HepG2 (cell line): ENCODE results near the gene SLC4A9. TPM values are rescaled to one million over a fixed set of nuclear protein-coding genes. Genes with fewer than 3 reads are reported as not detected.
A peak's percentile ranks its signal among the peaks of the same experiment; 100 is the strongest.

Experiments
- FOXK1 ChIP-seq: sonication (generic); formaldehyde crosslinking; IDR thresholded peaks from 2 replicates; pipeline ENCODE4 v1.4.0; 2020; ENCODE audit warnings: low read depth, missing genetic modification reagents, borderline replicate concordance
- HNF1B ChIP-seq: sonication (generic); formaldehyde crosslinking; IDR thresholded peaks from 2 replicates; pipeline ENCODE4 v1.5.1; 2020; ENCODE audit warnings: mild to moderate bottlenecking, moderate library complexity, missing genetic modification reagents
- NR2F1 ChIP-seq, 2 experiments: fragments of 450-650 bp in 1 of 2; formaldehyde crosslinking in 1 of 2; IDR thresholded peaks; 2 replicates each; pipeline versions ENCODE4 v1.5.0 to v1.6.1; 2016 to 2020; ENCODE audit warnings: mild to moderate bottlenecking in 1 of 2, missing compliant biosample characterization in 1 of 2, missing genetic modification reagents in 1 of 2, moderate library complexity in 1 of 2
- RNF219 ChIP-seq: sonication (generic); formaldehyde crosslinking; IDR thresholded peaks from 2 replicates; pipeline ENCODE4 v1.5.0; 2020; ENCODE audit warnings: mild to moderate bottlenecking, missing genetic modification reagents
- SAP130 ChIP-seq: IDR thresholded peaks from 2 replicates; pipeline ENCODE4 v1.6.1; 2016; ENCODE audit warnings: low read depth
- TBL1XR1 ChIP-seq: fragments of 150-350 bp; IDR thresholded peaks from 2 replicates; pipeline ENCODE4 v1.6.1; 2014; ENCODE audit warnings: borderline replicate concordance, low read length; ENCODE audit not compliant: partially characterized antibody
- TBX3 ChIP-seq: fragments of 450-650 bp; IDR thresholded peaks from 2 replicates; pipeline ENCODE4 v1.6.1; 2017; ENCODE audit warnings: antibody characterized with exemption, mild to moderate bottlenecking, inconsistent platforms, borderline replicate concordance
- TERF1 ChIP-seq: sonication (generic); formaldehyde crosslinking; IDR thresholded peaks from 2 replicates; pipeline ENCODE4 v1.8.0; 2022; ENCODE audit warnings: mild to moderate bottlenecking, missing genetic modification reagents, moderate library complexity
- TFDP1 ChIP-seq: IDR thresholded peaks from 2 replicates; pipeline ENCODE4 v1.6.1; 2016; ENCODE audit warnings: missing compliant biosample characterization, missing genetic modification reagents, borderline replicate concordance
- USF2 ChIP-seq, 2 experiments: sonication (generic) in 1 of 2; formaldehyde crosslinking in 1 of 2; IDR thresholded peaks; 2 replicates each; pipeline versions ENCODE4 v1.5.1 to v1.6.1; 2011 to 2020; ENCODE audit warnings: borderline replicate concordance in 1 of 2, low read depth in 1 of 2, low read length in 1 of 2, mild to moderate bottlenecking in 1 of 2, missing genetic modification reagents in 1 of 2, moderate library complexity in 1 of 2
- ZBTB39 ChIP-seq: sonication (generic); formaldehyde crosslinking; IDR thresholded peaks from 2 replicates; pipeline ENCODE4 v1.5.0; 2020; ENCODE audit warnings: missing genetic modification reagents
- ZFP36L1 ChIP-seq: sonication (generic); formaldehyde crosslinking; IDR thresholded peaks from 2 replicates; pipeline ENCODE4 v1.8.0; 2022; ENCODE audit warnings: mild to moderate bottlenecking, missing genetic modification reagents, moderate library complexity
- ZFY ChIP-seq: sonication (generic); formaldehyde crosslinking; IDR thresholded peaks from 2 replicates; pipeline ENCODE4 v1.4.0; 2020; ENCODE audit warnings: missing genetic modification reagents
- ZNF317 ChIP-seq: sonication (generic); formaldehyde crosslinking; IDR thresholded peaks from 2 replicates; pipeline ENCODE4 v1.5.0; 2020; ENCODE audit warnings: mild to moderate bottlenecking, missing genetic modification reagents
- ZNF75D ChIP-seq: sonication (generic); formaldehyde crosslinking; IDR thresholded peaks from 2 replicates; pipeline ENCODE4 v1.8.1; 2023; ENCODE audit warnings: missing genetic modification reagents, mild to moderate bottlenecking, borderline replicate concordance
- ZNF777 ChIP-seq: sonication (generic); formaldehyde crosslinking; IDR thresholded peaks from 2 replicates; pipeline ENCODE4 v1.4.0; 2020; ENCODE audit warnings: missing genetic modification reagents
- polyA plus RNA-seq, 8 experiments: library from polyadenylated mRNA; depleted of rRNA in 3 of 8; stranded (reverse) in 7 of 8; unstranded in 1 of 8; fragments of >200 nt; fragmentation: Illumina TruSeq in 4 of 8; extraction: Trizol in 4 of 8; gene quantifications; 2 replicates each; pipeline versions ENCODE4 v1.2.1 to v1.2.3, GENCODE V29; 2011 to 2016; ENCODE audit warnings: low read depth in 4 of 8, missing spikeins in 1 of 8, mixed read lengths in 1 of 8; ENCODE audit not compliant: insufficient read depth in 1 of 8
- total RNA-seq, 5 experiments: library from RNA; depleted of rRNA; stranded (reverse); fragments of >200 nt; fragmentation: Illumina TruSeq; extraction: Trizol; gene quantifications; 2 replicates each; pipeline ENCODE4 v1.2.3, GENCODE V29; 2016; ENCODE audit warnings: low read depth in 1 of 5

The SLC4A9 gene
- total and polyA plus RNA-seq, 2 of the 13 experiments (the other 11 are each of a cell fraction or from before 2014, with no cell fraction given) = not detected

- no peak for TF ChIP-seq RNF219 (CRISPR knock-in tag)
- no peak for TF ChIP-seq USF2 (IDR thresholded peaks at IDR 0.05; ENCODE audit: low read depth, low read length)
- TF ChIP-seq USF2 (CRISPR knock-in tag; IDR thresholded peaks at IDR 0.05; ENCODE audit: borderline replicate concordance) = no peak; the same call in 1 of the 2 replicates
- TF ChIP-seq ZFY (CRISPR knock-in tag) = peak; percentile 72
- no peak for TF ChIP-seq FOXK1 (CRISPR knock-in tag)
- TF ChIP-seq ZNF75D (CRISPR knock-in tag) = no peak
- no peak for TF ChIP-seq TBX3
- peak; percentile 26; the same call in 1 of the 2 replicates for TF ChIP-seq ZBTB39 (CRISPR knock-in tag)
- no peak for TF ChIP-seq ZFP36L1 (CRISPR knock-in tag)
- peak; percentile 83; the same call in 1 of the 2 replicates for TF ChIP-seq ZNF777 (CRISPR knock-in tag)
- TF ChIP-seq ZNF317 (CRISPR knock-in tag) = no peak
- peak; percentile 6; the same call in 1 of the 2 replicates for TF ChIP-seq TFDP1 (CRISPR knock-in tag)
- no peak for TF ChIP-seq NR2F1 (CRISPR knock-in tag; IDR thresholded peaks at IDR 0.05)
- TF ChIP-seq TBL1XR1 = no peak
- no peak for TF ChIP-seq TERF1 (CRISPR knock-in tag)
- peak; percentile 60 for TF ChIP-seq SAP130 (CRISPR knock-in tag)
- no peak for TF ChIP-seq HNF1B (CRISPR knock-in tag)
Measured at GRCh38 chr5:140346348-140347221, 13.4 kb upstream of the SLC4A9 start, which contains the start of gene HBEGF (continued).
